PC-3 (cell line): ENCODE results near the gene ARRDC5. TPM values are rescaled to one million over a fixed set of nuclear protein-coding genes. Genes with fewer than 3 reads are reported as not detected.
A peak's percentile ranks its signal among the peaks of the same experiment; 100 is the strongest.

Source experiments
- ATAC-seq: fragments of 200-7000 bp; cut with Tn5 transposase; 2 replicates; pipeline ENCODE4 v1.9.1; 2020; ENCODE audit warnings: mild to moderate bottlenecking, moderate library complexity
- BruUV-seq: library from RNA; stranded (reverse); fragments of 400-500 nt; replicated peaks from 2 replicates; lab custom pipeline; 2021; lab: Mats Ljungman, UMichigan
- CTCF ChIA-PET: fragments of 300-600 bp; sonication (Branson Sonifier 250); formaldehyde crosslinking; loops from one replicate; lab custom pipeline; 2022; ENCODE audit warnings: antibody characterized with exemption; lab: Charles Lee
- POLR2A ChIA-PET: fragments of 300-600 bp; sonication (Branson Sonifier 250); formaldehyde crosslinking; loops from one replicate; lab custom pipeline; 2022; ENCODE audit warnings: antibody characterized with exemption; ENCODE audit not compliant: unreplicated experiment; lab: Charles Lee
- DNase-seq: peaks from one replicate; pipeline ENCODE4 v3.0.0-alpha.2; 2015
- H2AFZ ChIP-seq: fragments of 300-600 bp; sonication (generic); 2 replicates; pipeline ENCODE4 v1.6.0; 2016; ENCODE audit warnings: antibody characterized with exemption, low read length
- H3F3A ChIP-seq: fragments of 300-600 bp; sonication (generic); one replicate; pipeline ENCODE4 v1.6.0; 2017; ENCODE audit warnings: antibody characterized with exemption, low read length, control low read depth, mild to moderate bottlenecking; ENCODE audit not compliant: unreplicated experiment
- H3K27ac ChIP-seq: fragments of 300-600 bp; sonication (generic); 2 replicates; pipeline ENCODE4 v1.5.1; 2016; ENCODE audit warnings: mild to moderate bottlenecking, low read length
- H3K27me3 ChIP-seq: fragments of 300-600 bp; sonication (generic); 2 replicates; pipeline ENCODE4 v1.6.1; 2016; ENCODE audit warnings: low read length, mixed read lengths
- H3K36me3 ChIP-seq: fragments of 300-600 bp; sonication (generic); 2 replicates; pipeline ENCODE4 v1.6.1; 2016; ENCODE audit warnings: low read depth, mixed run types, low read length, mixed read lengths
- H3K4me1 ChIP-seq: fragments of 300-600 bp; sonication (generic); 2 replicates; pipeline ENCODE4 v1.5.1; 2016; ENCODE audit warnings: low read length; ENCODE audit not compliant: insufficient read depth
- H3K4me2 ChIP-seq: fragments of 300-600 bp; sonication (generic); 2 replicates; pipeline ENCODE4 v1.6.0; 2016; ENCODE audit warnings: low read length
- H3K4me3 ChIP-seq: fragments of 300-600 bp; sonication (generic); 2 replicates; pipeline ENCODE4 v1.5.1; 2016; ENCODE audit warnings: mild to moderate bottlenecking, low read length, mixed read lengths
- H3K79me2 ChIP-seq: fragments of 300-600 bp; sonication (generic); 2 replicates; pipeline ENCODE4 v1.6.1; 2017; ENCODE audit warnings: low read length, mixed read lengths
- H3K9ac ChIP-seq: fragments of 300-600 bp; sonication (generic); 2 replicates; pipeline ENCODE4 v1.6.0; 2016; ENCODE audit warnings: mild to moderate bottlenecking, low read length
- H3K9me2 ChIP-seq: fragments of 300-600 bp; sonication (generic); replicated peaks from 2 replicates; pipeline ENCODE4 v1.6.1; 2016; ENCODE audit warnings: mixed run types, low read length, mixed read lengths
- H3K9me3 ChIP-seq: fragments of 300-600 bp; sonication (generic); 2 replicates; pipeline ENCODE4 v1.6.1; 2016; ENCODE audit warnings: low read length, mixed read lengths
- H4K20me1 ChIP-seq: fragments of 300-600 bp; sonication (generic); 2 replicates; pipeline ENCODE4 v1.6.1; 2016; ENCODE audit warnings: low read length, mixed read lengths
- CTCF ChIP-seq: fragments of 300-600 bp; sonication (generic); conservative IDR thresholded peaks from 2 replicates; pipeline ENCODE4 v1.5.1; 2017; ENCODE audit warnings: antibody characterized with exemption, low read depth, mild to moderate bottlenecking, low read length
- EZH2 ChIP-seq: fragments of 300-600 bp; sonication (generic); IDR thresholded peaks from one replicate; pipeline ENCODE4 v1.6.1; 2017; ENCODE audit warnings: antibody characterized with exemption, mild to moderate bottlenecking, low read length; ENCODE audit not compliant: unreplicated experiment
- EZH2phosphoT487 ChIP-seq: fragments of 300-600 bp; sonication (generic); IDR thresholded peaks from 2 replicates; pipeline ENCODE4 v1.6.1; 2018; ENCODE audit warnings: mild to moderate bottlenecking, antibody characterized with exemption, low read length, borderline replicate concordance
- intact Hi-C: fragments of 100-400 bp; cut with micrococcal nuclease; formaldehyde crosslinking; loops from 2 replicates; pipeline ENCODE4 v1.9.0; 2023
- total RNA-seq: library from RNA; depleted of rRNA; stranded (reverse); fragments of >200 nt; gene quantifications from 2 replicates; pipeline ENCODE4 v1.2.3, GENCODE V29; 2014

Gene ARRDC5
- total RNA-seq, 1 experiment from 2014 or later = not detected

GRCh38 chr19:4911786-4912672, 9.3 kb upstream of the ARRDC5 start:
- Histone ChIP-seq H3K27me3 (no peaks in the 10 kb centered on the region), H3K4me2 (peak overlapping the region; percentile 96), H3K4me3 (peak overlapping the region; percentile 78), H3K79me2 (peaks cover 67% of the 10 kb centered on the region), H2AFZ (peak overlapping the region; percentile 64), H3K9ac (peak overlapping the region; percentile 95), H3K9me3 (no peaks in the 10 kb centered on the region), H4K20me1 (peaks cover 31% of the 10 kb centered on the region), H3K9me2 (no peaks in the 10 kb centered on the region), H3F3A (peaks cover 15% of the 10 kb centered on the region), H3K4me1 (peaks cover 59% of the 10 kb centered on the region), H3K36me3 (peaks cover 25% of the 10 kb centered on the region; the same call in 1 of the 2 replicates), H3K27ac (peak overlapping the region; percentile 81)
- peak; percentile 59 for ATAC-seq
- DNase-seq = peak; percentile 99
- BruUV-seq = no TSS peak
- ChIA-PET POLR2A (interaction anchor here (0.6 to 1.0 kb wide), 4 partner anchors 40 to 60 kb away, joined by 3 to 5 read pairs (median 4); partner anchors contain the start of gene PLIN3), CTCF (interaction anchor here (0.5 to 2.5 kb wide), 14 partner anchors 37 to 134 kb away, joined by 3 to 40 read pairs (median 4); partner anchors contain the start of gene KDM4B)
- intact Hi-C loops = loop anchor here (1.0 to 2.0 kb wide), 5 partner anchors 40 to 119 kb away; no protein-coding TSS in a partner anchor
- TF ChIP-seq EZH2 = no peak
- TF ChIP-seq CTCF = peak; percentile 88
- no peak for TF ChIP-seq EZH2phosphoT487

GRCh38 chr19:4911314-4911713, 8.6 kb upstream of the ARRDC5 start:
- peak overlapping the region; percentile 64 for H2AFZ ChIP-seq
- intact Hi-C loops = loop anchor here (1.0 kb wide), 1 partner anchor 39 kb away; no protein-coding TSS in a partner anchor
- peaks cover 60% of the 10 kb centered on the region for H3K79me2 ChIP-seq
- H3K36me3 ChIP-seq = peaks cover 22% of the 10 kb centered on the region; the same call in 1 of the 2 replicates
- CTCF ChIA-PET = interaction anchor here (0.6 to 2.5 kb wide), 11 partner anchors 36 to 215 kb away, joined by 3 to 40 read pairs (median 5); partner anchors contain the start of genes KDM4B and PLIN3
- peak; percentile 36 for DNase-seq
- H3K4me3 ChIP-seq = peak overlapping the region; percentile 78
- H3K9me3 ChIP-seq = no peaks in the 10 kb centered on the region
- BruUV-seq = TSS peak; percentile 79
- ATAC-seq = no peak
- H4K20me1 ChIP-seq = peaks cover 25% of the 10 kb centered on the region
- no peak for TF ChIP-seq CTCF
- no peak for TF ChIP-seq EZH2
- TF ChIP-seq EZH2phosphoT487 = no peak
- H3K9me2 ChIP-seq = no peaks in the 10 kb centered on the region
- peak overlapping the region; percentile 95 for H3K9ac ChIP-seq
- peak overlapping the region; percentile 96 for H3K4me2 ChIP-seq
- H3K27ac ChIP-seq = peak overlapping the region; percentile 81
- no peaks in the 10 kb centered on the region for H3K27me3 ChIP-seq
- H3F3A ChIP-seq = peaks cover 15% of the 10 kb centered on the region
- peaks cover 59% of the 10 kb centered on the region for H3K4me1 ChIP-seq
- POLR2A ChIA-PET = interaction anchor here (0.5 to 0.8 kb wide), 2 partner anchors 39 kb away, joined by 5 to 6 read pairs; no protein-coding TSS in a partner anchor
